CD4-positive, alpha-beta T cell treated with Interferon gamma for 1 hour (primary cell): ENCODE data around the gene SUZ12.
"Not testable (repeated sequence)": the region's sequence is repeated elsewhere in the genome, so short reads cannot be mapped to it uniquely, and the experiment has no call there.

Experiments used
- DNase-seq: peaks from one replicate; pipeline ENCODE4 v3.0.0-alpha.2; 2020

SUZ12 gene

DNA sequence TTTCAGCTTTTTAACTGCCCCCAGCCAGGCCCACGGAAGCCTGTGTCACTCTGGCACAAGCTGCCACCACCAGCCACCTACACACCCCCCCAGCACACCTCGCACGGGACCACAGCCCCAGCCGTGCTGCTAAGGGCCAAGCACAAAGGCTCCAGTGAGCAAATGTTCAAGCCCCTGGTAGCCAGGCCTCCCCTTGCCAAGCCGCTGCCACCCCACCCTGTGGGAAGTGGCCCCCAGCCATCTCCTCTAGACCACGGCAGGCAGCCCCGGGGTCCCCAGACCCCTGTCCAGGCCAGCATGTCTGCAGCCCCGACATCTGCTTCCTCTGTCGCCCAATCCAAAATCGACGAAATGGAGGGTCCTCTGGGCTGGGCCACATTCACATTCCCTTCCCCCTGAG is 105.5 kb downstream of the SUZ12 start:
- DNase-seq: not testable (repeated sequence)

DNA sequence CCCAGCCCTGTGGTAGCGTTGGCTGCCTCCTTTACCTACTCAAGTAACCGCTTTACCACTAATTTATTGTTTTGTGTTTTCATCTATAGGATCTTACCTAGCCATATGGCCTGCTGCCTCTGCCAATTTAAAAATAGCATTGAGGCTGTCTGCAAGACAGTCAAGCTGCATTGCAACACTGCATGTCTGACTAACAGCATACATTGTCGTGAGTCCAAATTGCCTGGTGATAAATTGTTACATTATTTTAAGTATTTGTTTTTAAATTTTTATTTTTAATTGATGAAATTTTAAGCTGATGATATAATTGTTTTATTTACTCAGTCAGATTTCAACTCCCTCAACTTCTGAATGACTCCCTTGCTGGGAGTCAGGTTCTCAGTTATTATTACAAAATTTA is 108.8 kb downstream of the SUZ12 start:
- DNase-seq: not testable (repeated sequence)

DNA sequence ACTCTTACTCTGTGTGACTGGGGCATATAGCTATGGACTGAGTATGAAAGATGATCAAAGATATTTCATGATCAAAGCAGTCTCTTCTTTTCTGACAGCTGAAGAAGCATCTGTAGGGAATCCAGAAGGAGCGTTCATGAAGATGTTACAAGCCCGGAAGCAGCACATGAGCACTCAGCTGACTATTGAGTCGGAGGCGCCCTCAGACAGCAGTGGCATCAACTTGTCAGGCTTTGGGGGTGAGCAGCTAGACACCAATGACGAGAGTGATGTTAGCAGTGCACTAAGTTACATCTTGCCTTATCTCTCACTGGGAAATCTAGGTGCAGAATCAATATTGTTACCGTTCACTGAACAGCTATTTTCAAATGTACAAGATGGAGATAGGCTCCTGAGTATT is 110.9 kb downstream of the SUZ12 start:
- DNase-seq: not testable (repeated sequence)
